HL-60 (cell line): ENCODE data around the gene AFAP1L2.

Experiments
- DNase-seq, 2 experiments: peaks; one replicate each; pipeline ENCODE4 v3.0.0-alpha.2; 2010 to 2020; ENCODE audit warnings: low read depth in 1 of 2, low spot score in 1 of 2
- H3K27ac ChIP-seq: fragments of 250-450 bp; sonication (Bioruptor Pico); replicated peaks from 2 replicates; pipeline ENCODE4 v1.5.1; 2020; ENCODE audit warnings: mild to moderate bottlenecking, moderate library complexity
- H3K27me3 ChIP-seq: fragments of 250-450 bp; sonication (Bioruptor Pico); 2 replicates; pipeline ENCODE4 v1.5.1; 2021; ENCODE audit warnings: mild to moderate bottlenecking, moderate library complexity; ENCODE audit not compliant: insufficient read depth, poor library complexity, severe bottlenecking
- H3K4me3 ChIP-seq: replicated peaks from 2 replicates; pipeline ENCODE4 v1.5.1; 2011; ENCODE audit warnings: mild to moderate bottlenecking, control low read depth, low read length; ENCODE audit not compliant: insufficient read depth
- CTCF ChIP-seq: IDR thresholded peaks from one replicate; pipeline ENCODE4 v1.5.1; 2011; ENCODE audit warnings: low read length, control low read depth, inconsistent platforms; ENCODE audit not compliant: insufficient read depth
- GABPA ChIP-seq: IDR thresholded peaks from 2 replicates; pipeline ENCODE4 v1.6.1; 2012; ENCODE audit warnings: low read depth
- POLR2AphosphoS5 ChIP-seq: IDR thresholded peaks from 2 replicates; pipeline ENCODE4 v1.6.1; 2012; ENCODE audit warnings: low read depth
- REST ChIP-seq: IDR thresholded peaks from 2 replicates; pipeline ENCODE4 v1.6.1; 2012; ENCODE audit warnings: low read depth; ENCODE audit not compliant: insufficient replicate concordance
- SPI1 ChIP-seq: IDR thresholded peaks from 2 replicates; pipeline ENCODE4 v1.6.1; 2012; ENCODE audit warnings: low read depth, mild to moderate bottlenecking, borderline replicate concordance

AFAP1L2 gene

DNA sequence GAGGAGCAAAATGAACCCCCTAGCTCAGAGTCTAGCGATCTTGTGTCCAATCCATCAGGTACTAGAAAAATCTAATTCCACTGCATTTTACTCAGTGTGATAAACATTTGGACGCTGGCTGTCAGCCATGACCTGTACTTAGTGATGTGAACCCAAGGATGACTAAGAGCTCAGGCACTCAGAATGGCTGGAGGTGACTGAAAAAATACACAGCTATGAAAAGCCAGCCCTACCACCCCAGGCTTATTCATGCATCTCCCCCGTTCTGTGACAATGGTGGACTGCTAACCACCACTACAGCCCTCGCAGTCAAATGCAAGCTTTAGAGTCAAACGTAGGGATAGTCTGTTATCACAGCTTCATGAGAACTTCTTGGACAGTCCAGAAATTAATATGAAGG lies 14.9 kb downstream of the AFAP1L2 start:
- no peak overlapping the region for H3K4me3 ChIP-seq
- TF ChIP-seq SPI1 (no peak), REST (no peak), GABPA (no peak), CTCF (no peak)
- no peak overlapping the region for H3K27ac ChIP-seq
- H3K27me3 ChIP-seq = no peaks in the 10 kb centered on the region
- DNase-seq = no peak

GRCh38 chr10:114388275-114388674 lies 16.0 kb downstream of the AFAP1L2 start:
- DNase-seq = no peak
- TF ChIP-seq REST (no peak), SPI1 (no peak), CTCF (no peak), POLR2AphosphoS5 (no peak), GABPA (no peak)
- H3K27me3 ChIP-seq = no peaks in the 10 kb centered on the region
- H3K27ac ChIP-seq = no peak overlapping the region
- no peak overlapping the region for H3K4me3 ChIP-seq

DNA sequence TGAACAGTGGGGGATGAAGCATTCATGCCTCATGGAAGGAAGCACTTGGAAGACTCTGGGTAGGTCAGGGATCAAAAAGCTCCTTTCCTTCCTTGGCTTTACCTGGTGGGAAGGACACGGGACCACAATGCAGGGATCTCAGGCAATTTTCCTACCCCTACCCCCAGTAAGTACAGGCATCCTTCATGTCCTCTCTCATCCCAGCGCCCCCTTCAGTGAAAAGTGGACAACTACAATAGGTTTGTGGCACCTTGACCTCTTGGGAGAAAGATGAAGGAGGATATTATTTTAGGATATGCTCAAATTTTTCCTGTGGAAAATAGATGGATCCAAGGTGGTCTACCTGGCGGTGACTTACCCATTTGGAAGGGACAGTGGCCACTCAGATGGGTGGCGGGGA lies 16.5 kb downstream of the AFAP1L2 start:
- TF ChIP-seq CTCF = no peak
- no peak for TF ChIP-seq REST
- TF ChIP-seq GABPA = no peak
- TF ChIP-seq POLR2AphosphoS5 = no peak
- no peak for TF ChIP-seq SPI1
- DNase-seq = no peak
- Histone ChIP-seq H3K27ac (no peak overlapping the region), H3K27me3 (no peaks in the 10 kb centered on the region), H3K4me3 (no peak overlapping the region)
